RWPE2 (cell line): ENCODE results near the gene DGKQ.

Experiments
- ATAC-seq: fragments of 200-7000 bp; cut with Tn5 transposase; 3 replicates; pipeline ENCODE4 v1.9.1; 2021; ENCODE audit warnings: low read depth
- DNase-seq: peaks from one replicate; pipeline ENCODE4 v3.0.0-alpha.2; 2020; ENCODE audit warnings: low spot score
- H3K27ac ChIP-seq: fragments of 450-650 bp; 2 replicates; pipeline ENCODE4 v1.5.1; 2017; ENCODE audit warnings: mild to moderate bottlenecking; ENCODE audit not compliant: poor library complexity, severe bottlenecking
- H3K27me3 ChIP-seq: fragments of 250-450 bp; sonication (Bioruptor Pico); 2 replicates; pipeline ENCODE4 v1.5.1; 2021; ENCODE audit warnings: mild to moderate bottlenecking, moderate library complexity; ENCODE audit not compliant: insufficient read depth, poor library complexity, severe bottlenecking
- H3K36me3 ChIP-seq: fragments of 250-450 bp; sonication (Bioruptor Pico); 2 replicates; pipeline ENCODE4 v1.5.1; 2020; ENCODE audit warnings: low read depth, mild to moderate bottlenecking, moderate library complexity
- H3K4me1 ChIP-seq: fragments of 250-450 bp; sonication (Bioruptor Pico); 2 replicates; pipeline ENCODE4 v1.5.1; 2021; ENCODE audit warnings: mild to moderate bottlenecking, moderate library complexity; ENCODE audit not compliant: insufficient read depth, poor library complexity, severe bottlenecking
- H3K4me3 ChIP-seq: fragments of 250-450 bp; sonication (Bioruptor Pico); 2 replicates; pipeline ENCODE4 v1.5.1; 2021; ENCODE audit warnings: mild to moderate bottlenecking, moderate library complexity; ENCODE audit not compliant: severe bottlenecking
- H3K9me3 ChIP-seq: fragments of 250-450 bp; sonication (Bioruptor Pico); 2 replicates; pipeline ENCODE4 v1.5.1; 2021; ENCODE audit warnings: mild to moderate bottlenecking, moderate library complexity; ENCODE audit not compliant: severe bottlenecking
- TF ChIP-seq, protein P1 (sequence below): fragments of 450-650 bp; IDR thresholded peaks from one replicate; pipeline ENCODE4 v1.5.1; 2017; ENCODE audit warnings: mild to moderate bottlenecking, moderate library complexity; ENCODE audit not compliant: poor library complexity, severe bottlenecking

Gene DGKQ

GRCh38 chr4:995311-996026, 22.1 kb upstream of the DGKQ start:
- no peaks in the 10 kb centered on the region for H3K4me1 ChIP-seq
- TF ChIP-seq, protein P1, sequence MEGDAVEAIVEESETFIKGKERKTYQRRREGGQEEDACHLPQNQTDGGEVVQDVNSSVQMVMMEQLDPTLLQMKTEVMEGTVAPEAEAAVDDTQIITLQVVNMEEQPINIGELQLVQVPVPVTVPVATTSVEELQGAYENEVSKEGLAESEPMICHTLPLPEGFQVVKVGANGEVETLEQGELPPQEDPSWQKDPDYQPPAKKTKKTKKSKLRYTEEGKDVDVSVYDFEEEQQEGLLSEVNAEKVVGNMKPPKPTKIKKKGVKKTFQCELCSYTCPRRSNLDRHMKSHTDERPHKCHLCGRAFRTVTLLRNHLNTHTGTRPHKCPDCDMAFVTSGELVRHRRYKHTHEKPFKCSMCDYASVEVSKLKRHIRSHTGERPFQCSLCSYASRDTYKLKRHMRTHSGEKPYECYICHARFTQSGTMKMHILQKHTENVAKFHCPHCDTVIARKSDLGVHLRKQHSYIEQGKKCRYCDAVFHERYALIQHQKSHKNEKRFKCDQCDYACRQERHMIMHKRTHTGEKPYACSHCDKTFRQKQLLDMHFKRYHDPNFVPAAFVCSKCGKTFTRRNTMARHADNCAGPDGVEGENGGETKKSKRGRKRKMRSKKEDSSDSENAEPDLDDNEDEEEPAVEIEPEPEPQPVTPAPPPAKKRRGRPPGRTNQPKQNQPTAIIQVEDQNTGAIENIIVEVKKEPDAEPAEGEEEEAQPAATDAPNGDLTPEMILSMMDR = peak; percentile 18

DNA sequence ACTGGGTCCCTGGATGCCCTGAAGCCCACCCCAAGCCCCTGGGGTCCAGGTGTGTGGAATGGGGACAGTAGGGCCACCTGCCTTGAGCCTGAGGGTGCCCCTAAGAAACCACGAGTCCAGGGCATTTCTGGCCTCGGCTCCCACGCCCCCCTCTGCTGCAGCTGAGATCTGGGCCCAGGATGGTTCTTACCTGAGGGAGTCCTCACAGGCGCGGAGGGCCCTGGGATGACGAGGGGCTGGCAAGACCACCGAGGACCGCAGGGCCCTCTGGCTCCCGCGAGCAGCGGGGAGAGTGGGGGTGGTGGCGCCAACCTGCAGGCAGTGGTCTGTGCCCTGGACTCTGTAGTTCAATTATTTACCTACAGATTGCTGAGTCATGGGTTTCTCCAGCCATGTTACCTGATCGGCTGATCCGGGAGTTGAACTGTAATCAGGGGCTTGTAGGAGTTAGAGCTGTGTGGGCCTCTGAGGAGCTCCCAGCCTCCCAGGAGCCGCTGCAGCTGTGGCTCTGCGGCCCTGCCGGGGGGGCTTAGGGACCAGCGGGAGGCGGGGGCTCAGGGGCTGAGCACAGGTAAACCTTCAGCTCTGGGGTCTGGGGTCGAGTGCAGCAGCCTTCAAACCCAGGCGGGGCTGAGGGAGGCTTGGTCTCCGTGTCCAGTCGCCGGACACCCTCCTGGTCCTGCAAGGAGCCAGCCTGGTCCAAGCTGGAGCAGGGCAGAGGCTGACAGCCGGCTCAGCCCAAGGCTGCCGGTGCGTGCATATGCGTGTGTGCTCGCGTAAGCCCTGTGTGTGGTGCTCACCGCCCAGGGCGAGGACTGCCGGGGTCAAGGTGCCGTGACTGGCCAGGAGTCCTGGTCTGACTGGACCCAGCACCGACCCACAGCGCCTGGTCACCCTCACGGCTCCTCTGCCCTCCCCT, 20.0 kb upstream of the DGKQ start, which contains the start of gene SLC26A1:
Gene SLC26A1 (minus strand): TSS at position 294 of the 919 bp plus-strand sequence. CDS start 1,701 bp downstream, outside the sequence.
- H3K36me3 ChIP-seq = no peaks in the 10 kb centered on the region
- H3K27ac ChIP-seq = no peak within 1 kb of the TSS
- H3K9me3 ChIP-seq = no peaks in the 10 kb centered on the region
- peaks cover 23% of the 10 kb centered on the region for H3K27me3 ChIP-seq
- no peak within 1 kb of the TSS for H3K4me3 ChIP-seq
- TF ChIP-seq, protein P1 = no peak
- DNase-seq (no peak), ATAC-seq (no peak)
- H3K4me1 ChIP-seq = no peaks in the 10 kb centered on the region

More at GRCh38 chr4:995311-996026, 22.1 kb upstream of the DGKQ start:
- DNase-seq (no peak), ATAC-seq (peak; percentile 38; the same call in 2 of the 3 replicates)
- no peaks in the 10 kb centered on the region for H3K36me3 ChIP-seq
- no peaks in the 10 kb centered on the region for H3K9me3 ChIP-seq
- no peak overlapping the region for H3K27ac ChIP-seq
- H3K4me3 ChIP-seq = no peak overlapping the region
- peaks cover 38% of the 10 kb centered on the region for H3K27me3 ChIP-seq

DNA sequence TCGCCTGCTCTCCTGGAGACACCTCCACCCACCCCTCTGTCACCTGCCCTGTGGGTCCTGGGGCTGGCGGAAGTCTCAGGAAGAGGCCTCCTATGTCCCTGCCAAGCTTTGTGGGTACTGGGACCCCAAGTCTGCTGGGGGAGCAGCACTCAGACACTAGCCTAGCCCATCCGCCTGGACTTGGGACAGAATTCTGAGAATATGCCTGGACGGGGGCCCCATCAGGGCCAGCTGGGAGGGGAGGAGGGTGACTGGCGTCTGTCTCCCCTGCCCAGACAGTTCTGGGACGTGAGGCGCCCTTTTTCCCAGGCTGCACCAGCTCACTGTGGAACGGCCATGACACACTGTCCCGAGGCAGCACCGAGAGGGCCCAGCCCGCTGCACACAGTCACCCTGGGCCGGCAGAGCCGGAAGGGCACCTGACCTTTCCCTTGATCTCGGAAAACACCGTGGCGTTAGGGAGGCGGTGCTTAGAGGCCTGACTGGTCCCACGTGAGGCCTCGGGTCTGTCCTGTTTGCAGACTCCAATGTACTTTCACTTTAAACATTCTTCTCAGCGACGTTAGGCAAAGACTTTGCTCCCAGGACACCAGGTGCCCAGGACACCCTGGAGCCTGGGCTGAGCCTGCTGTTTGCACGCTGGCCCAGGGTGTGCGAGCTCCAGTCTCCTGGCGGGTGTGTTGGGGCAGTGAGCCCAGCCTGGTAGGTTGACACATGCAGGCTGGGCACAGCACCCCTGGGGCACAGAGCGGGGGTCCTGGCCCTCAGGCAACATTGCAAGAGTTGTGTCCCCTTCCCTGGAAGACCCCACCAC, 19.1 kb upstream of the DGKQ start:
- no peak for ATAC-seq
- Histone ChIP-seq H3K9me3 (no peaks in the 10 kb centered on the region), H3K36me3 (no peaks in the 10 kb centered on the region), H3K27me3 (peaks cover 14% of the 10 kb centered on the region), H3K4me3 (no peak overlapping the region), H3K4me1 (no peaks in the 10 kb centered on the region), H3K27ac (no peak overlapping the region)
- TF ChIP-seq, protein P1 = no peak
- DNase-seq = no peak

DNA sequence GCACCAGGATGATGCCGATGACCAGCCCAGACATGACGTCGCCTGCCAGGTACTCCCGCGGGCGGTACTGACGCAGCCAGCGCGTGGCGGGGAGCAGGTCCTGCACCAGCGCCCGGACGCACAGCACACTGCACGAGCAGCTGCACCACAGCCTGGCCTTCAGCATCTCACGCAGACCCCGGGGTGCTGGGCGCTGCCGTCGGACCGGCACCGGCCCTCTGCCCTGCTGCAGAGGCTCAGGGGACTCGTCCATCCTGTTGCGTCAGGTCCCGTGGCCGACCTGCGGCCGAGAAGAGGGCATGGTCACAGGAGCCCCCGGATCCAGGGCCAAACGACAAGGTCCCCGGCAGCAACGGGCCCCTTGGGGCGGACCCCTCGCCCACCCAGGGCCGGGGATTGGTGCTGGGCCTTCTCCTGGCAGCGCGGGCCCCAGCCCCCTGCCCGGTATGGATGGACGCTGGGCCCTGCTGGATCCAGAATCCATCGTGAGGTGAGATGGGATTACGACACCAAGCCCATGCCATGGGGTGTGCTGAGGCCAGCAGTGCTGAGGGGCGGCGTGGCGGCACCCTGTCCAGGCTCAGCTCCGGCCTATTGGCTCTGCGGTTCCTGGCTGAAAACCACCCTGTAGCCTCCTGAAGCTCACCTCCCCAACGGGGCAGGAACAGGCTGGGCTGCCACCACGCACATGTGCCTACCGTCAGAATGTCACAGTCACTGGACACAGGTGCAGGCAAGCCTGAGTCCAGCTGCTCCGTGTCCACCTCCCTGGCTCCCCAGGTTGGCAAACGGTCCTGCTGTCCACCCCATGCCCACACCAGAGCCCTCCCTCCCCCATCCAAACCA, 18.3 kb upstream of the DGKQ start:
- TF ChIP-seq, protein P1 = no peak
- Histone ChIP-seq H3K4me1 (no peaks in the 10 kb centered on the region), H3K36me3 (no peaks in the 10 kb centered on the region), H3K27me3 (peaks cover 9% of the 10 kb centered on the region), H3K9me3 (no peaks in the 10 kb centered on the region), H3K27ac (no peak overlapping the region), H3K4me3 (no peak overlapping the region)
- DNase-seq = no peak
- no peak for ATAC-seq
